ENCODE results near the gene BANF1.
A peak's percentile ranks its signal among the peaks of the same experiment; 100 is the strongest.

The BANF1 gene

DNA sequence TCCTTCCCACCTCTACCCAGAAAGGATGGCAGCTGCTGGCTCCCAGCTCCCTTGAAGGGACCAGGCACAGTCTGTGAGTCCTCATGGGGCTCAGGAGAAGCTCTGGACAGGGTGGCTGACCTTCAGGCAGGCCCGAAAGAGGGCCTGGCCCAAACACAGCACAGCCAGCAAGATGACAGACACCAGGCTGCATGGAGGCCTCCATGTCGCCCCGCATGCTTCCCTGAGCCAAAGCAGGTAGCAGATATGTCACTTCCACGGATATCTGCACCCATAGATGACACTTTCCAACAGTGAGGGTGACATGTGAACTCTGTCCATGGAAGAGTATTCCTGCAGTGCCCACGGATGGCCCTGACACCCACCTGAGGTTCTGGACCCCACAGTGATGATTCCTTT, 18.7 kb upstream of the BANF1 start (continued):
- TF ChIP-seq ZIC2 (tag by site-specific recombination; IDR thresholded peaks at IDR 0.05) (no peak), ZNF548 (tag by site-specific recombination; IDR thresholded peaks at IDR 0.05) (no peak), TRIM28 (IDR thresholded peaks at IDR 0.05; ENCODE audit: borderline replicate concordance, low read length) (no peak), ZNF335 (tag by site-specific recombination; conservative IDR thresholded peaks at IDR 0.05) (no peak), ZNF561 (tag by site-specific recombination; IDR thresholded peaks at IDR 0.05; ENCODE audit: borderline replicate concordance) (no peak), ZNF624 (tag by site-specific recombination; IDR thresholded peaks at IDR 0.05) (no peak), SP7 (tag by site-specific recombination; IDR thresholded peaks at IDR 0.05) (no peak)
- TF ChIP-seq, protein P1, sequence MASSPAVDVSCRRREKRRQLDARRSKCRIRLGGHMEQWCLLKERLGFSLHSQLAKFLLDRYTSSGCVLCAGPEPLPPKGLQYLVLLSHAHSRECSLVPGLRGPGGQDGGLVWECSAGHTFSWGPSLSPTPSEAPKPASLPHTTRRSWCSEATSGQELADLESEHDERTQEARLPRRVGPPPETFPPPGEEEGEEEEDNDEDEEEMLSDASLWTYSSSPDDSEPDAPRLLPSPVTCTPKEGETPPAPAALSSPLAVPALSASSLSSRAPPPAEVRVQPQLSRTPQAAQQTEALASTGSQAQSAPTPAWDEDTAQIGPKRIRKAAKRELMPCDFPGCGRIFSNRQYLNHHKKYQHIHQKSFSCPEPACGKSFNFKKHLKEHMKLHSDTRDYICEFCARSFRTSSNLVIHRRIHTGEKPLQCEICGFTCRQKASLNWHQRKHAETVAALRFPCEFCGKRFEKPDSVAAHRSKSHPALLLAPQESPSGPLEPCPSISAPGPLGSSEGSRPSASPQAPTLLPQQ (tag by site-specific recombination; IDR thresholded peaks at IDR 0.05) = no peak

DNA sequence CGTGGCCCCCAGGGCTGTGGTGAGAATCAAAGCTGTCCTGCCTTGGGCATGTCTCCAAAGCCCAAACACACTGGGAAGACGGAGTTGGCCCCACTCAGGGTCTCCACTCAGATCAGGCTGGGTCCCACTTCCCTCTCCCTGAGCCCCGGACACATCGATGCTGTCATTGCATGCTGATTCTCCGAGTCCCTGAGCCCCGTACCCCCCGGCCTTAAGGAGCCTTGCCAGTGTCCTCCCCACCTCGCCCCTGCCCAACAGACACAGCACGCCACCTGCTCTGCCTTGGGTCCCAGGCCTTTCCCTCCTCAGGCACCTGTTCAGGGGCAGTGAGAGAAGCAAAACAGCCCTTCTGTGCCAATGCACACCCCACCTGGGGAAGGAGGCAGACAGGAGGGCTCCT, 15.0 kb upstream of the BANF1 start:
- TF ChIP-seq ZNF112 (tag by site-specific recombination; IDR thresholded peaks at IDR 0.05) (no peak), ZBTB8A (tag by site-specific recombination; IDR thresholded peaks at IDR 0.05) (no peak), ZNF830 (tag by site-specific recombination; IDR thresholded peaks at IDR 0.05; ENCODE audit: low read depth) (no peak), HOXA7 (CRISPR knock-in tag; IDR thresholded peaks at IDR 0.05; ENCODE audit: borderline replicate concordance) (no peak), ZNF221 (tag by site-specific recombination; IDR thresholded peaks at IDR 0.05; ENCODE audit: borderline replicate concordance) (no peak)
- Histone ChIP-seq H3K27ac (ENCODE audit: extremely low read depth, low read depth, low read length) (no peak overlapping the region), H3K9me3 (ENCODE audit: control insufficient read depth, insufficient read depth, low read depth, low read length) (no peaks in the 10 kb centered on the region), H3K4me1 (ENCODE audit: control insufficient read depth, insufficient read depth, low read length) (no peaks in the 10 kb centered on the region), H3K36me3 (ENCODE audit: control insufficient read depth in 2 of 2, insufficient read depth in 1 of 2, low read length in 2 of 2) (peaks cover 0 to 4% of the 10 kb centered on the region in 2 experiments; a peak in 1 of 3 replicates), H3K4me3 (ENCODE audit: low read depth, low read length) (no peak overlapping the region)
- POLR2A ChIA-PET = interaction anchor here (1.0 kb wide), 1 partner anchor 99 kb away, joined by 3 read pairs; no protein-coding TSS in a partner anchor
- CTCF ChIA-PET = interaction anchor here (1.6 to 7.2 kb wide), 3 partner anchors 97 to 276 kb away, joined by 9 to 59 read pairs (median 10); partner anchors contain the start of genes CCDC85B and KAT5

- Histone ChIP-seq H3K27ac (ENCODE audit: extremely low read depth, low read depth, low read length) (no peak overlapping the region), H3K4me3 (ENCODE audit: low read depth, low read length) (no peak overlapping the region), H3K36me3 (ENCODE audit: control insufficient read depth in 2 of 2, insufficient read depth in 1 of 2, low read length in 2 of 2) (peaks cover 0 to 4% of the 10 kb centered on the region in 2 experiments; a peak in 1 of 3 replicates), H3K9me3 (ENCODE audit: control insufficient read depth, insufficient read depth, low read depth, low read length) (no peaks in the 10 kb centered on the region), H3K4me1 (ENCODE audit: control insufficient read depth, insufficient read depth, low read length) (no peaks in the 10 kb centered on the region)
- CTCF ChIA-PET = interaction anchor here (0.6 to 7.2 kb wide), 32 partner anchors 9 to 1466 kb away, joined by 3 to 59 read pairs (median 3); partner anchors contain the start of genes BANF1, CABP4, CCDC85B and FIBP
- POLR2A ChIA-PET = interaction anchor here (0.6 to 1.5 kb wide), 5 partner anchors 98 to 233 kb away, joined by 3 to 5 read pairs (median 3); partner anchors contain the start of genes CFL1 and FIBP
- no peak for TF ChIP-seq ZNF510 (tag by site-specific recombination; IDR thresholded peaks at IDR 0.05; ENCODE audit: insufficient replicate concordance)
- no peak for TF ChIP-seq ZNF26 (tag by site-specific recombination; IDR thresholded peaks at IDR 0.05)
- TF ChIP-seq ZFHX2 (tag by site-specific recombination; conservative IDR thresholded peaks at IDR 0.05) = no peak
- no peak for TF ChIP-seq ZIC2 (tag by site-specific recombination; IDR thresholded peaks at IDR 0.05)
- TF ChIP-seq ZNF521 (tag by site-specific recombination; IDR thresholded peaks at IDR 0.05) = no peak
- TF ChIP-seq ZNF311 (tag by site-specific recombination; IDR thresholded peaks at IDR 0.05; ENCODE audit: borderline replicate concordance) = no peak
- TF ChIP-seq, protein P1 (tag by site-specific recombination; IDR thresholded peaks at IDR 0.05) = no peak
- TF ChIP-seq ZNF426 (tag by site-specific recombination; IDR thresholded peaks at IDR 0.05) = no peak
- TF ChIP-seq BCL11A (tag by site-specific recombination; IDR thresholded peaks at IDR 0.05; ENCODE audit: low read depth) = no peak
- TF ChIP-seq ZNF23 (tag by site-specific recombination; IDR thresholded peaks at IDR 0.05; ENCODE audit: borderline replicate concordance) = no peak
- no peak for TF ChIP-seq ZNF658 (tag by site-specific recombination; IDR thresholded peaks at IDR 0.05)
- TF ChIP-seq ZSCAN30 (tag by site-specific recombination; IDR thresholded peaks at IDR 0.05) = peak; percentile 71
- no peak for TF ChIP-seq ZNF146 (tag by site-specific recombination; IDR thresholded peaks at IDR 0.05)
- no peak for TF ChIP-seq HOXA7 (CRISPR knock-in tag; IDR thresholded peaks at IDR 0.05; ENCODE audit: borderline replicate concordance)
- TF ChIP-seq ZNF157 (tag by site-specific recombination; IDR thresholded peaks at IDR 0.05) = no peak
- no peak for TF ChIP-seq YY2 (tag by site-specific recombination; IDR thresholded peaks at IDR 0.05)
- TF ChIP-seq ZNF629 (tag by site-specific recombination; IDR thresholded peaks at IDR 0.05) = peak; percentile 24; the same call in 1 of the 2 replicates
- no peak for TF ChIP-seq ZNF211 (tag by site-specific recombination; IDR thresholded peaks at IDR 0.05; ENCODE audit: low read depth)
- TF ChIP-seq ZNF660 (tag by site-specific recombination; IDR thresholded peaks at IDR 0.05) = peak; percentile 74; the same call in 1 of the 2 replicates
Measured at GRCh38 chr11:65988791-65989592, 13.3 kb upstream of the BANF1 start.

All from HEK293 (cell line).